HG02973 (cell line): Measurements from ENCODE around the gene ANXA9.

Experiments used
- ATAC-seq: cut with Tn5 transposase; IDR thresholded peaks from one replicate; pipeline ENCODE4 v1.9.1; 2021; ENCODE audit warnings: moderate library complexity; ENCODE audit not compliant: unreplicated experiment

Gene ANXA9, protein sequence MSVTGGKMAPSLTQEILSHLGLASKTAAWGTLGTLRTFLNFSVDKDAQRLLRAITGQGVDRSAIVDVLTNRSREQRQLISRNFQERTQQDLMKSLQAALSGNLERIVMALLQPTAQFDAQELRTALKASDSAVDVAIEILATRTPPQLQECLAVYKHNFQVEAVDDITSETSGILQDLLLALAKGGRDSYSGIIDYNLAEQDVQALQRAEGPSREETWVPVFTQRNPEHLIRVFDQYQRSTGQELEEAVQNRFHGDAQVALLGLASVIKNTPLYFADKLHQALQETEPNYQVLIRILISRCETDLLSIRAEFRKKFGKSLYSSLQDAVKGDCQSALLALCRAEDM

GRCh38 chr1:150981805-150982712 is at the start of gene ANXA9:
TSS of gene ANXA9 (plus strand) at chr1:150982292. CDS start at chr1:150983106, 814 bp downstream.
- ATAC-seq, result no peak

- ATAC-seq, result no peak
These were observed 37.2 kb upstream of the ANXA9 start for GRCh38 chr1:150944856-150945255.

GRCh38 chr1:150954708-150955107 is 27.4 kb upstream of the ANXA9 start:
- ATAC-seq, result no peak

- no peak for ATAC-seq
These were observed 26.8 kb upstream of the ANXA9 start for GRCh38 chr1:150955280-150955679.

- ATAC-seq, result no peak
These were observed 24.4 kb upstream of the ANXA9 start for GRCh38 chr1:150957666-150958065.

- ATAC-seq, result no peak
These were observed 21.4 kb upstream of the ANXA9 start for GRCh38 chr1:150960646-150961045.

GRCh38 chr1:150961756-150962155 is 20.3 kb upstream of the ANXA9 start:
- ATAC-seq, result no peak

DNA sequence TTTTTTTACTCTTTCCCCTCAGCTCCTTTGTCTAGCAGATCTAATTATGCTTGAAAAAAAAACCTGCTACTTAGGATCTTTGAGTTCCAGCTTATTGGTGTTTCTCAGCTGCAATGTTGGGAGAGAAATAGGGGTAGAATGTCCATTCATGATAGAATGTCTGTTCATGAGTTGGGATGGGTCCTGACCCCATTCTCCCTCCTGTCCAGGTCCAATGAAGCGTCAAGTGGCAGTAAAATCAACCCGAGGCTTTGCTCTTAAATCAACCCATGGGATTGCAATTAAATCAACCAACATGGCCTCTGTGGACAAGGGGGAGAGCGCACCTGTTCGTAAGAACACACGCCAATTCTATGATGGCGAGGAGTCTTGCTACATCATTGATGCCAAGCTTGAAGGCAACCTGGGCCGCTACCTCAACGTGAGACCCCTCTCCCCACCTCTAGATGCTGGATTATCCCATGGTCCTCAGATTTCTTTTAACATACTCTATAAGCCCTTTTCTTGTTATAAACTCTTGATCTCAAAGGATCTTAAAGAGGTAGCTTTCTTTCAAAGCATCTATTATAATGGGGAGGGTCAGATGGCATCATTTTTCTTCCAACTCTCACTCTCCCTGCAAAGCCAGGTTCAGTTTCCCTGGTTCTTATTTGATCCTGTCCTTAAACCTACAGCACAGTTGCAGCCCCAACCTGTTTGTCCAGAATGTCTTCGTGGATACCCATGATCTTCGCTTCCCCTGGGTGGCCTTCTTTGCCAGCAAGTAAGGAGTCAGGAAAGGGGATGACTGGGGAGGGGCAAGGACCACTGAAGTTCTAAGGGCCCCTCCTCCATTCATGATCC is 18.6 kb upstream of the ANXA9 start:
- no peak for ATAC-seq

DNA sequence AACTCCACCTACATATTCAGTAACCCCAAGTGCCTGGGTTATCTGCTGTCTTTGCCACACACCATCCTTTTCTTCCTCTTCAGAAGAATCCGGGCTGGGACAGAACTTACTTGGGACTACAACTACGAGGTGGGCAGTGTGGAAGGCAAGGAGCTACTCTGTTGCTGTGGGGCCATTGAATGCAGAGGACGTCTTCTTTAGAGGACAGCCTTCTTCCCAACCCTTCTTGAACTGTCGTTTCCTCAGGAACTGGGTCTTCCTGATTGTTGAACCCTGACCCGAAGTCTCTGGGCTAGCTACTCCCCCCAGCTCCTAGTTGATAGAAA is 18.0 kb upstream of the ANXA9 start:
- ATAC-seq, result no peak

- no peak for ATAC-seq
These were observed 16.5 kb upstream of the ANXA9 start for GRCh38 chr1:150965605-150966004.

- ATAC-seq, result no peak
These were observed 16.1 kb upstream of the ANXA9 start for GRCh38 chr1:150966011-150966410.

GRCh38 chr1:150967936-150968335 is 14.2 kb upstream of the ANXA9 start:
- no peak for ATAC-seq

DNA sequence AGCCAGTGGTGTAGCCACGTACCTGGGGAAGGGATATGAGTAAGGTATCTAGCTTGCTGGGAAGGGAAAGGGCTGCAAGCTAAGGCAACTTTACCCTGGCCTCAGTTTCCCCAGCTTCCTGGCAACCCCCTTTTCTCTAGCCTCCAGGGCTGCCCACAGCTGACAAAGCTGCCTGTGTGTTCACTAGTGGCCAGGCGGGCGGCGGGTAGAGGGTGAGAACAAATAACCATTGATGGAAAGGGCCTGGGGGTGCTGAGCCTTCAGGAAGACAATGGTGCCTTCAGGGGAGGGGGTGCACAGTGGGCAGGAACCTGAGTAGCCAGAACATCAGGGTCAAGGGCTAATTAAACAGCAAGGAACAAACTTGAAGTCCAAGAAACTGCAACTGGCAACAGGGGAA is 13.6 kb upstream of the ANXA9 start:
- ATAC-seq, result no peak

DNA sequence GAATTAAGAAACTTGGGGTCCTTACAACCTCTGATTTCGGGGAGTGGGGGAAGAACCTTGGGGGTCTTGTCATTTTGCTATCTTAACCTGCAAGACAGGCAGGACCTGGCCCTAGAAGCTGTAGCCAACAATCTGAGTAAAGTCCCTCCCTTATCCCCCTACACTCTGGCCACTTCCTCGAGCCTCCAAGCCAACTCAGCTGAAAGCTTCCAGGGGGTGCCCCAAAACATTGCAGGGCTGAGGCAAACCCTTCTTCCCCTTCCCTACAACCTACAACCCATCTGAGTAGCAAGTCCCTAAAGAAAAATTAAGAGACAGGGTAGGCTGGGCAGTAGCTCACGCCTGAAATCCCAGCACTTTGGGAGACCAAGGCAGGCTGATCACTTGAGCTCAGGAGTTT is 12.5 kb upstream of the ANXA9 start:
- no peak for ATAC-seq

DNA sequence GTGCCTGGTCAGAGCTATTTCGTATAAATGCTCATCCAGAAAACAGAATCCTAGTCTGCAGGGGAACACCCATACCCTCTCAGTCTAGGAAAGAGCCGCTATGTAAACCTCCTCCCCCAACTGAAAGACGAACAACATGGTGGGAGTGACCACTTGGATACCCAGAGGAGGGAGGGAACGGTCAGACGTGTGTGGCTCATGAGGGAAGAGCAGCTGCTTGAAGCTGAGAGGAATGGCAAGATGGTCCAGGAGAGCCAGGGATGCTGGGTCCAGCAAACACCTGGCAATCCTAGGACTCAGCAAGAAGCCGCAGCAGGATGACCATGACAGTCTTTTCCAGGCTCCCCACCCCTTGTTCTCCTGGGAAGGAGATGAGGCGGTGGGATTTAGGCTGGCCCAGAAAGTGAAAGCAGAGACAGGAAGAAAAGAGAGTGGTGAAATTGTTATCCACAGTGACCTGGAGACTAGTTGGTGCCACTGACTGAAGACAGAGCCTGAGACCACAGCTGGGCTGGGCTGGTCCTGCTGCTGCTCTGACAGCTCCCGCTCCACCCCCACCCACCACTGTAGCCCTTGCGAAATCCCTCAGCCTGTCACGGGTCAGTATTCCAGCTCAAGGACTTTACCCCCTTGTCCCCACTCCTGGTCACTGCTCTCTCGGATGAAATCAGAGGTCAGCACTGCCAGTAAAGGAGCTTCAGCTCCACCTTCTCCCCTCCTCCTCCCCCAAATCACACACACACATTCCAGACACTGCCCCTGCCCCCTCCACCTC is 11.1 kb upstream of the ANXA9 start:
- ATAC-seq, result no peak

- no peak for ATAC-seq
These were observed 10.3 kb upstream of the ANXA9 start for GRCh38 chr1:150971583-150972416.

GRCh38 chr1:150972417-150972940 is 9.6 kb upstream of the ANXA9 start:
- ATAC-seq, result no peak

GRCh38 chr1:150973258-150973835 is 8.7 kb upstream of the ANXA9 start:
- ATAC-seq, result no peak
